ENCODE results near the gene RPLP1. TPM values are rescaled to one million over a fixed set of nuclear protein-coding genes. Genes with fewer than 3 reads are reported as not detected.

Gene RPLP1
- total RNA-seq = 619 and 767 TPM in 2 replicates

DNA sequence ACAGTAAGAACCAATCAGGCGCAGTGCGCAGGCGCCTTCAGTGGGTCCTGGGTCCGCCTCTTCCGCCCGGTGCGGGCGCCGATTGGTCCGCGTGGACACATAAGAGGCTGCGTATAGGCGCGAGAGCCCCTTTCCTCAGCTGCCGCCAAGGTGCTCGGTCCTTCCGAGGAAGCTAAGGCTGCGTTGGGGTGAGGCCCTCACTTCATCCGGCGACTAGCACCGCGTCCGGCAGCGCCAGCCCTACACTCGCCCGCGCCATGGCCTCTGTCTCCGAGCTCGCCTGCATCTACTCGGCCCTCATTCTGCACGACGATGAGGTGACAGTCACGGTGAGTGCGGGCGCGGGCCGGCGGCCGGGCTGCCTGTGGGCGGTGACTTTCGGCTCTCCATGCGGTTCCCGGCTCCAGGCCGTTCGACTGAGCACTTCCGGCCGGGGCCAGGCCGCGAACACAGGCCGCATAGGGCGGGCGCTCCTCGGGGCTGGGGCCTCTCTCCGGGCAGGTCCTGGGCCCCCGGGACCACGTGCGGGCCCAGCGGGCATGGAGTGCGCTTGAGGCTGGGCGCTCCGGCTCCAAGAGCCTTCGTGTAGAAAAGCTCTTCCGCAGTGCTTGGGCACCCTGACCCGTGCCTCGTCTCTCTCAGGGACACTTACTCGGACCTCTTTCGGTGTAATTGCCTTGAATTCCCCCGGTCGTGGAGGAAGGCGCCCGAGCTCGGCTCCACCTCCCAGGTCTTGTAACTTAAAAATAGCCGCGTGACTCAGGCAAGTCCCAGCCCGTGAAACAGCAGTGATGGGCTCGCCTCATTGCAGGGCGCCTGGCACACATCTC lies at the start of gene RPLP1:
TSS of gene RPLP1 (plus strand) at position 127 of the 830 bp plus-strand sequence. CDS start at position 258, 131 bp downstream.

DNA sequence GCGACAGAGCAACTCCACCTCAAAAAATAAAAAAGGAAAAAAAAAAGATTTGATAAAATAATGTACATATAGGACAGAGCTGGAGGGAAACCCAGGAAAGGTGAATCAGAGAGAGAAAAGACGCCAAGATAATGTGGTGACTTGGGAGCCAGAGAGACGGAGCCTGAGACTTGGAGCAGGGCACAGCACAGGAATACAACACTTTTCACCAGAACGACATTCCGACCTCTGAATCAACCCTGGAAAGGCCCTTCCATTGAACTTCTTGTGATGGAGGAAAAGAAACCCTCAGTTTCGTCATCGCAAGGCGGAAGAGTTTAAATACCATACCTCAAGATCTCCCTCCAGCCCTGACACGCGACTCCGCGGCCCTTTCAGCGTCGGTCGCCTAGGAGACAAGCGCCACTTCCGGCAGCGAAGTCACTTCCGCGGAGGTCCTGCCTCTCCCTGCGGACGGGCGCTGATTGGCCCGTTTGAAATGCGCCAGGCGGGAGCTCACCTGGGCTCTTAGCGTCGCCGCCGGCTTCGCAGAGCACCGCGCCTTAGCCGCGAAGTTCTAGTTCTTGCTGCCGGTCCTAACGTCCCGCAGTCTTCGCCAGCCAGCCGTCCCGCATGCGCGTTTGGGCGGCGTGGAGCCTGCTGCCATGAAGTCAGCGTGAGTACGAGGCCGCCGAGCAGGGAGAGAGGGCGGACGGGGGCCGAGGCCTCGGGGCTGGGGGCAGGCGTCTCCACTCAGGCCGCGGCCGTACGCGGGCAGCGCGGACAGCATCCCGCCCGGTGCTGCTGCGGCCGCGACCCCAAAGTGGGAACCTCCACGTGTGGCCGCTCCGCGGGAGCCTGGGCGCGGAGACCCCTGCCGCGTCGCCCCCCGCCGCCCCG lies 38.6 kb upstream of the RPLP1 start, which contains the start of gene KIF23:
TSS of gene KIF23 (plus strand) at position 528 of the 879 bp plus-strand sequence. CDS start at position 645, 117 bp downstream.

Other genes starting within 250 kb of the RPLP1 start
- 2.6 and 3.5 TPM in 2 replicates for gene PAQR5, start 153.9 kb upstream of the RPLP1 start, total RNA-seq
- gene KIF23, start 38.5 kb upstream of the RPLP1 start, total RNA-seq = 47.5 and 61.7 TPM in 2 replicates

Measured in myometrial cell (primary cell).